ENCODE results near the gene TTC7B. TPM values are rescaled to one million over a fixed set of nuclear protein-coding genes. Genes with fewer than 3 reads are reported as not detected.

TTC7B gene
- total and polyA plus RNA-seq, 9 of the 15 experiments (the other 6 are each of a cell fraction or from before 2014, with no cell fraction given): 2.2 to 77.2 (median 36.7) TPM

GRCh38 chr14:90523961-90524875, 292.0 kb downstream of the TTC7B start:
- Histone ChIP-seq H3K9ac (ENCODE audit: insufficient read depth in 1 of 2, low read depth in 2 of 2, low read length in 2 of 2) (no peak overlapping the region), H3K9me1 (ENCODE audit: control insufficient read depth, insufficient read depth, low read length) (no peaks in the 10 kb centered on the region), H3K36me3 (ENCODE audit: control insufficient read depth, insufficient read depth, low read length) (no peaks in the 10 kb centered on the region), H3K27ac (ENCODE audit: extremely low read depth, low read depth, low read length) (no peak overlapping the region), H3K4me1 (replicated peaks in 1 of 2; ENCODE audit: control insufficient read depth in 2 of 2, insufficient read depth in 2 of 2, low read length in 2 of 2) (peaks cover 0 to 13% of the 10 kb centered on the region in 2 experiments; a peak in 2 of 5 replicates), H3K27me3 (ENCODE audit: control insufficient read depth in 2 of 2, insufficient read depth in 2 of 2, low read length in 2 of 2) (peaks cover 0 to 7% of the 10 kb centered on the region in 2 experiments; a peak in 2 of 5 replicates), H3K4me3 (no peak overlapping the region), H3K4me2 (ENCODE audit: insufficient read depth, low read length) (no peak overlapping the region), H3K79me2 (ENCODE audit: control insufficient read depth, insufficient read depth, low read length) (no peaks in the 10 kb centered on the region), H3K9me3 (replicated peaks; ENCODE audit: control insufficient read depth, insufficient read depth, low read depth, low read length) (peaks cover 2% of the 10 kb centered on the region; the same call in 1 of the 2 replicates), H4K20me1 (replicated peaks; ENCODE audit: control insufficient read depth, insufficient read depth, low read length) (no peaks in the 10 kb centered on the region), H2AFZ (ENCODE audit: low read depth, low read length) (no peak overlapping the region)
- CTCF ChIA-PET (ENCODE audit: low intra/inter-chr PET ratio): no interaction called here
- POLR2A ChIA-PET: interaction anchor here (0.7 kb wide), 1 partner anchor 87 kb away, joined by 3 read pairs; no protein-coding TSS in a partner anchor
- in situ Hi-C loops (cut with MboI) (loop anchor here (10.0 kb wide), 1 partner anchor 119 kb away; no protein-coding TSS in a partner anchor), intact Hi-C loops (cut with micrococcal nuclease) (no loop called here)
- FAIRE-seq: no peak
- no peak for DNase-seq (ENCODE audit: extremely low read depth in 1 of 4, low spot score in 3 of 4)
- WGBS (ENCODE audit: insufficient coverage, low coverage, missing lambda C conversion rate): 48% methylated on average over 7 of the region's 18 CpGs
- TF ChIP-seq HOXB6 (CRISPR knock-in tag; IDR thresholded peaks at IDR 0.05; ENCODE audit: borderline replicate concordance) (no peak), CEBPZ (IDR thresholded peaks at IDR 0.05; ENCODE audit: borderline replicate concordance, low read depth, low read length) (no peak), ZNF133 (CRISPR knock-in tag; IDR thresholded peaks at IDR 0.05) (no peak)
- ATAC-seq: no peak
- BruUV-seq (replicated peaks): no TSS peak

All from K562 (cell line).